SW480 (cell line): ENCODE results near the gene RUNX2.

ENCODE experiments used
- DNase-seq: peaks from one replicate; pipeline ENCODE4 v3.0.0-alpha.2; 2016; ENCODE audit warnings: low spot score

The RUNX2 gene

GRCh38 chr6:45487645-45488044, 159.5 kb downstream of the RUNX2 start:
- DNase-seq = no peak

GRCh38 chr6:45488269-45488668, 160.1 kb downstream of the RUNX2 start:
- no peak for DNase-seq

DNA sequence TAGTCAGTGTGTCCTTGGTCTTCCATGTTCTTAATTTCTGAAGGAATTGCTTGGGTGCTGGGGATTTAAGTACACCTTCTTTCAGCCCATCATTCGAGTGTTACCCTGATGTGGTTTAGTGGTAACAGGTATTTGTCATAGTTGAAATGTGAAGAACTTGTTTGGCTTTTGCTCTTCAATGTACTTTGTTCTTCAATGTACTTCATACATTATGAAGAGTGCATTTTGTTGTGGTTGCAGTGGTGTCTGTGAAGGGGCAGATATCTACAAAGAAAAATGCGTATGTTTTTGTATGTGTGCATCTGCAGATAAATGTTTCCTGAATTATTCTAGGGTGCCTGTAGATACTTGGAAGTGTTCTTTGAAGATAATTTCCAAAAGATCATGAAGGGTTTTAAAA, 160.8 kb downstream of the RUNX2 start:
- no peak for DNase-seq

DNA sequence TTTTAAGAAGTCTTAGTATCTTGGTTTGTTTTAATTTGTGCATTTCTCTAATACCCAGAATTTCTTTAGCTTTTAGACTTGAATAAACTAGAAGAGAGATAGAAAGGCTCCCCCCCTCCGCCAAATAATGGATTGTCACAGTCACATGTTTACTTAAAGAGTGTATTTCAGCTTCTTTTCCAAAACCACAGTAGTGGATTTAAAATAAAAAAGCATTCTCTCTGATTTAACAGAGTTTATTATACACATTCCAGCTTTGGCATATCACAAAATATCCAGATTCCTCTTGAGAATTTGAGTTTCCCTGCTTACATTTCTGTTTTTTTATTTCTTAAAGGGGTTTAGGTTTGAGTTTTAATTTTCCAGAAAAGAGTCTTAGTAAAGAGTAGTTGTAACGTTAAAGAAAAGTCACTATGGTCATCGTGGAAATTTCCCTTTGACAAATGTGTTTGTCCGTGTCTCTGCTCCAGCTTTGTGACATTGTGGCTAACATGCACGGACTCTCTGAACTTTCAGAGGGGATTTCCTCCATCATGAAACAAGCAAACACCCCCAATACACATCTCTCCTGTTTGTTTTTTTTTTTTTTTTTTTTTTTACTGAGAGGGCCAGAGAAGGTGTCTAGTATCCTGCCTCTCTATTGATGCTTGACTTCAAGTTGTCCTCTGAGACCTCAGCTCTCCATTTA, 163.1 kb downstream of the RUNX2 start:
- no peak for DNase-seq

- no peak for DNase-seq
Measured at GRCh38 chr6:45491874-45492273, 163.7 kb downstream of the RUNX2 start.

GRCh38 chr6:45493761-45494160, 165.6 kb downstream of the RUNX2 start:
- DNase-seq = no peak

DNA sequence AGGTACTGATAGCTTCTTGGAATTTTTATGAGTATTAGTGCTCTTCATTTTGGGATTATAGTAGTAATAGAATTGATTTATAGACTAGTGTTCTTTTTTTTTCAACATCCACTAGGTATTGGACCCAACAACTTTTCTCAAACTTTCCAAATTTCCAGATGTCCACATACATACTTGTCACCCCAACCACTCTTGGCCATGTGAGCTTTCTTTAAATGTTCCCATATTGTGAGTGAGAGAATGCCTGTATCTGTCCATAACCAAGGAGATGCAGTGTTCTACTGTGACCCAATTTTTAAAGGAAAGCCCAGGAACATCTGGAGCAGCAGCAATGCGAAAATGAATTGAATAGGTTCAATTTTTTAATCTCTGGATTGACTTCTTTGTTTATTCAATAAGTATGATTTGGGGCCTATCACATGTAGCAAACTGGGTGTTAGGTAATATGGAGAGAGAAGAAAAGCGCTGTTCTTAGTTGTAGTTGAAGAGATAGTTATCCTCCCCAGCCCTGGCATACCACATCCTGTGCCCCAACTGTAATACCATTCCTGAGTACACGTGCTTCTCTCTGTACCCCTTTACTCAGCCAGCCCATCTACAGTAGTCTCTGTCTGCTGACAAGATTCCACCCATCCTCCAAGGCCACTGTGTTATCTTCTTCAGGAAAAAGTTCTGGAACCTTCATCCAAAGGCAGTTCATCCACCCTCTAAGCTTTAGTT, 166.4 kb downstream of the RUNX2 start:
- no peak for DNase-seq

DNA sequence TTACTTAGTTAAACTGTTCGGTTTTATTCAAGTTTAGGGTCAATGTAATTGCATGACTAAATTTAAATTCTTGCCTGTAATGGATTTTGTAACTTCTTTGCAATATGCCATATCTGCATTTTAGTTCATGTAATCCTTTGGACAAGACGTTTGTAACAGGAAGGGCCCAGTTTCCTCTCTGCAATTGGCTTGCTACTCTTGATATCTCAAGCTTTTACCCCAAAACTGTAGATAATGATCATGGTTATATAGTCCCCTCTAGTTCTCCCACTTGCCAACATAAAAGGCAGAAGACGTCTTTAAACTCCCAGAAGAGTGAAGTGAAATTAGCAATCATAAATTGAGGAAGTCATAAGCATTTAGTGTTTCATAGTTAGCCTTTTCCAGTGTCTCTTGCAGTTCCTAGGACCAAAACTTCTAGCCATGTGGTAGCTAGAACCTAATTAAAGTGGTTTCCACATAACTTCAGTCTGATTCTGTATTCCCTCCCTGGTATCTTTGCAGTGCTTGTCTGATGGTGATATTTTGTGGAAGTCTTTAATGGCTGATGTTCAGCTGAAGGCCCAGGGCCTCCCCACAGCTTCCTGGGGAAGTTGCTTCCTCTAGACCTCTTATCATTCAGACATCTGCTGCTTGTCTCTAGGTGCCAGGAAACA, 167.4 kb downstream of the RUNX2 start:
- no peak for DNase-seq

GRCh38 chr6:45496085-45496433, 167.9 kb downstream of the RUNX2 start:
- DNase-seq = no peak

DNA sequence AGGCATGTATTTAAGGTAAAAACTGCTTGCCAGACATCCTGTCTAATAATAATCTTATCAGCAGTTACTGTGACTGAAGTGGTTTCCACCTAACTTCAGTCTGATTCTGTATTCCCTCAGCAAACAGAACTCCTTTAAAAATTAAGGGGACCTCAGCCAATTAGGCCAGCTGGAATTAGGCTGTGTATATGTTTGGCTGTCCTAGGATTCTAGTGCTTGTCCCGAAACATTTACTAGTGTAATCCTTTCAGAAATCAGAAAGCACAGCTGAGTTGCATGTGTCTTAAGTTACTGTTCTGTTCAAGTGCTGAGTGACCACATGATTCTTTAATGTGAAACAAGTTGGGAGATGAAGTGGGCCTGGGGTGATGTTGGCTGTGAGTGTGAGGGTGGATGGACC, 170.5 kb downstream of the RUNX2 start:
- no peak for DNase-seq

GRCh38 chr6:45500924-45501816, 173.0 kb downstream of the RUNX2 start:
- peak; percentile 16 for DNase-seq

- DNase-seq = no peak
Measured at GRCh38 chr6:45502456-45502855, 174.3 kb downstream of the RUNX2 start.

DNA sequence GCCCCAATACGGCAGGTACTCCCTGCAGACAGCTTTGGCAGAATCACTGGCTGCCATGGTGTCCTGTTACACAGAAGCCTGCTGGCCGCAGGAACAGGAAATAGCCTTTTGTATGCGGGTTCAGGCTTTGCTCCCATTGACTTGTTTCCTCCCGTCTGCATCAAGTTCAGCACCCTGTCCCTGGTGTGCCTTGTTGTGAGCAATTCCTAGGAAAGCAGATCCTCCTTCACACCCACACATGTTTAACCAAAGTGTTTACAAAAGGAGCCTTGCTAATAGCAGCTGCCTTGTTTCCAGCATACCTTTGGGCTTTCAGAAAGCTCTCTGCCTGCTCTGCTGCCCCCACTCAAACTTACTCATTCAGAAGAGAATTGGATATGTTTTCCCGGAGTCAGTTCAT, 176.8 kb downstream of the RUNX2 start:
- peak; percentile 59 for DNase-seq

DNA sequence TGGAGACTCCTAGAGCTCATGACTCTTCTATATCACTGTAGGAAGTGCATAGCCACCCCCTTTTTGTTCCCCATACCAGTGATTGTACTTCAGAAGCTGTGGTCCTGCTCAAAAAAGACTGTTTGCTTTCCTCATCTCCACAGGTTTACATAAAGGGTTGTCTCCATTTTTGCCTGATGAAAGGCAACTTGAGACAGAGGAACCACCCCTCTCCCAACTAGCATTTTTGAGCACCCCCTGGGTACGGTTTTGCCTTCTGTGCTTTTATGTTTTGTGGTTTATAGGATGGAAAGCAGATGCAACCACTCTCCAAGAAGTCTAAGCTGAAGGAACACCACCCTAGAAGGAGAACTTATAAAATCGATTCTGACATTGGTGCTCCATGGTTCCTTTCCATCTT, 177.3 kb downstream of the RUNX2 start:
- no peak for DNase-seq

GRCh38 chr6:45507186-45507585, 179.1 kb downstream of the RUNX2 start:
- DNase-seq = no peak

GRCh38 chr6:45509426-45509825, 181.3 kb downstream of the RUNX2 start:
- no peak for DNase-seq

- no peak for DNase-seq
Measured at GRCh38 chr6:45512717-45513116, 184.6 kb downstream of the RUNX2 start.

DNA sequence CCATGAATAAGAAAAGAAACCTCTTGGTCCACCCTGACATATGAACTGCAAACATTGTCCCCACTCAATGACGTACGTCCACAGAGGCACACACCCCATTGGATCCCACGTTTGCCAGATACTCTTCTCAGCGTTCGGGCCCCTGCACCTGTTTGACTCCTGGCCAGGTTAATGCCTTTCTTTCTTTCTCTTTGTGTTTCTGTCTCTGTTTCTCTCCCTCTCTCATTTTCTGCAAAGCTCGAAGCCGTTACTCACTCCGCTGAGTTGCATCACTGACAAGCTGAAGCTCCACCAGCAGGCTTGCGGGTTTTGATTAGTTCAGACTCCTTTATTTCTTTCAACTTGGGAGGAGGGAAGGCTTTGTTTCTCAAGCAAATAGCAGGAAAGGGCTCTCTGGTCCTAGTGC, 185.1 kb downstream of the RUNX2 start:
- no peak for DNase-seq

DNA sequence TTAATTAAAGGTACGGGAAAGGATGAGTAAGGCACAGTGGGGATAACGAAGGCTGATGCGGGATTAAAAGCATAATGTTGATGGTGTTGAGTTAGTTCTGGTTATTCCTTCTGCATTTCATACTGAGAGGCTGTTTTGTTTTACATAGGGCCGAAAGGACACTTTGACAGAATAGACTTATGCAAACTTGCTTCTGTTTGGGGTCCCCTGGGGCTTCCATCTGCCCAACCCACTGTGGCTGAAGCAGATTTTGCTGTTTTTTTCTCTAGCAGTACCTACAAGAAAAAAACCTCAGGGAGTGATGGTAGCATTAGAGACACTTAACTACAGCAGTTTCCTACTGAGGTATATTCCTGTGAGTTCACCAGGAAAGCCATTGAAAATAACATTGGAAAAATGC, 185.7 kb downstream of the RUNX2 start:
- DNase-seq = no peak

GRCh38 chr6:45514454-45515230, 186.5 kb downstream of the RUNX2 start:
- no peak for DNase-seq

DNA sequence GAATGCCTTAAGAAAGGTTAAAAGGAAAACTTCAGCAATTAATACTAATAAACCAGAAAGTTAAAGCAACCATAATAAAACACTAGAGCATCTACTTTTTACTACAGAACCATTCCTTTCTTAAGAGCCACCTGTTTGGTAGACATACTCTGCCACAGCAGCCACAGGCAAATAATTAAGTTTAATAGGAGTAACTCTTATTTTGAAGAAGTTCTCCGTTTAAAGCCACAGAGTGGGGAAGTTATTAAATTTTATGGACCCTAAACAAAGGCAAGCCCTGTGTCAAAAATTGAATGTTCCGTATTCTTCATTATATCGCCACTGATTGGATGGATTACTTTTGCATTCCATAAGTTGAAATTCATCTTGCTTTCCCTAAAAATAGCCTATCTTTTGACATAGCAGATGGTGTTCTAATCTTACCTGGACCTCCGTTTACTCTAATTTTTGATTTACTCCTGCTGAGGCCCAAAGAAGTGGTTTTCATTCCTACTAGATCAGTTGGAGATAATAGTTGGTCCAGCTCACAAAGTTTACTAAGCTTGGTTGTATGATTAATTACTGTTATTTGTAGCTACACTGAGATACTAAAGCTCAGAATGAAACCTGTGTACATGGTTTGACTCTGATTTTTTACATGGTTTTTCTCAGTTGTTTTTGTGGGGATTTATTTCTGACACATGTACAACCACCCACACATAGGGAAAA, 190.0 kb downstream of the RUNX2 start:
- no peak for DNase-seq
